ENCODE results near the gene NFE2L1.
"Not testable (repeated sequence)": the region's sequence is repeated elsewhere in the genome, so short reads cannot be mapped to it uniquely, and the experiment has no call there.

Gene NFE2L1

GRCh38 chr17:48047741-48048383 lies at the start of gene NFE2L1:
Gene NFE2L1, plus strand, starts transcription at chr17:48048359. Its CDS starts 2,760 bp downstream, at chr17:48051119.
- Mint-ChIP-seq H3K4me3 (peak within 1 kb of the TSS; percentile 98), H3K9me3 (no peaks in the 10 kb centered on the region), H3K27me3 (no peaks in the 10 kb centered on the region), H3K36me3 (peaks cover 12% of the 10 kb centered on the region), H3K4me1 (peaks cover 43% of the 10 kb centered on the region), H3K27ac (peak within 1 kb of the TSS; percentile 97)
- DNase-seq (ENCODE audit: low spot score in 2 of 2) (peak; percentile 88 to 93), ATAC-seq (ENCODE audit: low read depth) (peak; percentile 91)

GRCh38 chr17:47999582-47999981 lies 48.6 kb upstream of the NFE2L1 start:
- H3K4me1 Mint-ChIP-seq, result peaks cover 10% of the 10 kb centered on the region
- no peak overlapping the region for H3K27ac Mint-ChIP-seq
- H3K36me3 Mint-ChIP-seq, result no peaks in the 10 kb centered on the region
- no peak for ATAC-seq (ENCODE audit: low read depth)
- H3K27me3 Mint-ChIP-seq, result peaks cover 3% of the 10 kb centered on the region
- no peaks in the 10 kb centered on the region for H3K9me3 Mint-ChIP-seq
- H3K4me3 Mint-ChIP-seq, result no peak overlapping the region
- DNase-seq (ENCODE audit: low spot score in 2 of 2), result no peak

- Mint-ChIP-seq H3K36me3 (no peaks in the 10 kb centered on the region), H3K4me3 (no peak overlapping the region), H3K4me1 (peaks cover 10% of the 10 kb centered on the region), H3K27me3 (peaks cover 3% of the 10 kb centered on the region), H3K27ac (no peak overlapping the region), H3K9me3 (no peaks in the 10 kb centered on the region)
- DNase-seq (ENCODE audit: low spot score in 2 of 2) (no peak), ATAC-seq (ENCODE audit: low read depth) (no peak)
Observed at GRCh38 chr17:48001197-48001596, 47.0 kb upstream of the NFE2L1 start.

- H3K9me3 Mint-ChIP-seq; DNase-seq (ENCODE audit: low spot score in 2 of 2); ATAC-seq (ENCODE audit: low read depth); H3K27ac Mint-ChIP-seq; H3K4me1 Mint-ChIP-seq; H3K27me3 Mint-ChIP-seq; H3K4me3 Mint-ChIP-seq; H3K36me3 Mint-ChIP-seq: not testable (repeated sequence)
Observed at GRCh38 chr17:48001657-48002056, 46.5 kb upstream of the NFE2L1 start.

- H3K9me3 Mint-ChIP-seq, result no peaks in the 10 kb centered on the region
- ATAC-seq (ENCODE audit: low read depth), result peak; percentile 39
Observed at GRCh38 chr17:48002266-48002915, 45.8 kb upstream of the NFE2L1 start.

GRCh38 chr17:48002916-48003416 lies 45.2 kb upstream of the NFE2L1 start:
- H3K27ac Mint-ChIP-seq, result no peak overlapping the region
- H3K27me3 Mint-ChIP-seq, result peaks cover 3% of the 10 kb centered on the region
- no peak for DNase-seq (ENCODE audit: low spot score in 2 of 2)
- ATAC-seq (ENCODE audit: low read depth), result no peak
- H3K4me3 Mint-ChIP-seq, result no peak overlapping the region
- H3K36me3 Mint-ChIP-seq, result no peaks in the 10 kb centered on the region
- peaks cover 10% of the 10 kb centered on the region for H3K4me1 Mint-ChIP-seq
- no peaks in the 10 kb centered on the region for H3K9me3 Mint-ChIP-seq

More at GRCh38 chr17:48002266-48002915, 45.8 kb upstream of the NFE2L1 start:
- Mint-ChIP-seq H3K4me3 (no peak overlapping the region), H3K4me1 (peaks cover 10% of the 10 kb centered on the region), H3K36me3 (no peaks in the 10 kb centered on the region), H3K27ac (no peak overlapping the region), H3K27me3 (peaks cover 3% of the 10 kb centered on the region)
- no peak for DNase-seq (ENCODE audit: low spot score in 2 of 2)

- H3K27ac Mint-ChIP-seq, result no peak overlapping the region
- peaks cover 5% of the 10 kb centered on the region for H3K27me3 Mint-ChIP-seq
- DNase-seq (ENCODE audit: low spot score in 2 of 2) (no peak), ATAC-seq (ENCODE audit: low read depth) (no peak)
- no peak overlapping the region for H3K4me3 Mint-ChIP-seq
- peaks cover 10% of the 10 kb centered on the region for H3K4me1 Mint-ChIP-seq
- H3K36me3 Mint-ChIP-seq, result no peaks in the 10 kb centered on the region
- no peaks in the 10 kb centered on the region for H3K9me3 Mint-ChIP-seq
Observed at GRCh38 chr17:48003417-48004151, 44.6 kb upstream of the NFE2L1 start.

GRCh38 chr17:48004983-48005382 lies 43.2 kb upstream of the NFE2L1 start:
- ATAC-seq (ENCODE audit: low read depth) (no peak), DNase-seq (ENCODE audit: low spot score in 2 of 2) (no peak)
- Mint-ChIP-seq H3K4me3 (no peak overlapping the region), H3K9me3 (no peaks in the 10 kb centered on the region), H3K27ac (no peak overlapping the region), H3K4me1 (peaks cover 10% of the 10 kb centered on the region), H3K27me3 (peaks cover 10% of the 10 kb centered on the region), H3K36me3 (no peaks in the 10 kb centered on the region)

- no peak overlapping the region for H3K27ac Mint-ChIP-seq
- peaks cover 16% of the 10 kb centered on the region for H3K4me1 Mint-ChIP-seq
- peaks cover 11% of the 10 kb centered on the region for H3K27me3 Mint-ChIP-seq
- no peak overlapping the region for H3K4me3 Mint-ChIP-seq
- ATAC-seq (ENCODE audit: low read depth), result no peak
- no peaks in the 10 kb centered on the region for H3K9me3 Mint-ChIP-seq
- no peaks in the 10 kb centered on the region for H3K36me3 Mint-ChIP-seq
- no peak for DNase-seq (ENCODE audit: low spot score in 2 of 2)
Observed at GRCh38 chr17:48006936-48007709, 41.0 kb upstream of the NFE2L1 start.

- ATAC-seq (ENCODE audit: low read depth) (no peak), DNase-seq (ENCODE audit: low spot score in 2 of 2) (no peak)
- no peaks in the 10 kb centered on the region for H3K9me3 Mint-ChIP-seq
- H3K27me3 Mint-ChIP-seq, result peaks cover 12% of the 10 kb centered on the region
- no peak overlapping the region for H3K27ac Mint-ChIP-seq
- H3K4me1 Mint-ChIP-seq, result peaks cover 6% of the 10 kb centered on the region
- no peaks in the 10 kb centered on the region for H3K36me3 Mint-ChIP-seq
- H3K4me3 Mint-ChIP-seq, result no peak overlapping the region
Observed at GRCh38 chr17:48010193-48010592, 38.0 kb upstream of the NFE2L1 start.

GRCh38 chr17:48011405-48012150 lies 36.6 kb upstream of the NFE2L1 start:
- peaks cover 12% of the 10 kb centered on the region for H3K27me3 Mint-ChIP-seq
- H3K27ac Mint-ChIP-seq, result peak overlapping the region; percentile 0

GRCh38 chr17:48012151-48012520 lies 36.0 kb upstream of the NFE2L1 start:
- ATAC-seq (ENCODE audit: low read depth) (peak; percentile 94), DNase-seq (ENCODE audit: low spot score in 2 of 2) (peak; percentile 70 to 72)
- Mint-ChIP-seq H3K36me3 (no peaks in the 10 kb centered on the region), H3K4me3 (peak overlapping the region; percentile 84), H3K4me1 (peaks cover 6% of the 10 kb centered on the region), H3K27ac (no peak overlapping the region), H3K27me3 (peaks cover 12% of the 10 kb centered on the region), H3K9me3 (no peaks in the 10 kb centered on the region)

More at GRCh38 chr17:48011405-48012150, 36.6 kb upstream of the NFE2L1 start:
- DNase-seq (ENCODE audit: low spot score in 2 of 2) (peak; percentile 40 to 41), ATAC-seq (ENCODE audit: low read depth) (peak; percentile 67)
- peak overlapping the region; percentile 84 for H3K4me3 Mint-ChIP-seq
- no peaks in the 10 kb centered on the region for H3K9me3 Mint-ChIP-seq
- no peaks in the 10 kb centered on the region for H3K36me3 Mint-ChIP-seq
- peaks cover 6% of the 10 kb centered on the region for H3K4me1 Mint-ChIP-seq

GRCh38 chr17:48012654-48013053 lies 35.5 kb upstream of the NFE2L1 start:
- ATAC-seq (ENCODE audit: low read depth) (no peak), DNase-seq (ENCODE audit: low spot score in 2 of 2) (no peak)
- no peaks in the 10 kb centered on the region for H3K36me3 Mint-ChIP-seq
- peak overlapping the region; percentile 84 for H3K4me3 Mint-ChIP-seq
- peaks cover 12% of the 10 kb centered on the region for H3K27me3 Mint-ChIP-seq
- H3K27ac Mint-ChIP-seq, result no peak overlapping the region
- peaks cover 9% of the 10 kb centered on the region for H3K4me1 Mint-ChIP-seq
- no peaks in the 10 kb centered on the region for H3K9me3 Mint-ChIP-seq

All from memory B cell (primary cell).